Kidney tubule cell (primary cell): ENCODE measurements around the gene MYO18A.

Source experiments
- DNase-seq: peaks from one replicate; pipeline ENCODE4 v3.0.0-alpha.2; 2018; ENCODE audit warnings: low spot score

The MYO18A gene

DNA sequence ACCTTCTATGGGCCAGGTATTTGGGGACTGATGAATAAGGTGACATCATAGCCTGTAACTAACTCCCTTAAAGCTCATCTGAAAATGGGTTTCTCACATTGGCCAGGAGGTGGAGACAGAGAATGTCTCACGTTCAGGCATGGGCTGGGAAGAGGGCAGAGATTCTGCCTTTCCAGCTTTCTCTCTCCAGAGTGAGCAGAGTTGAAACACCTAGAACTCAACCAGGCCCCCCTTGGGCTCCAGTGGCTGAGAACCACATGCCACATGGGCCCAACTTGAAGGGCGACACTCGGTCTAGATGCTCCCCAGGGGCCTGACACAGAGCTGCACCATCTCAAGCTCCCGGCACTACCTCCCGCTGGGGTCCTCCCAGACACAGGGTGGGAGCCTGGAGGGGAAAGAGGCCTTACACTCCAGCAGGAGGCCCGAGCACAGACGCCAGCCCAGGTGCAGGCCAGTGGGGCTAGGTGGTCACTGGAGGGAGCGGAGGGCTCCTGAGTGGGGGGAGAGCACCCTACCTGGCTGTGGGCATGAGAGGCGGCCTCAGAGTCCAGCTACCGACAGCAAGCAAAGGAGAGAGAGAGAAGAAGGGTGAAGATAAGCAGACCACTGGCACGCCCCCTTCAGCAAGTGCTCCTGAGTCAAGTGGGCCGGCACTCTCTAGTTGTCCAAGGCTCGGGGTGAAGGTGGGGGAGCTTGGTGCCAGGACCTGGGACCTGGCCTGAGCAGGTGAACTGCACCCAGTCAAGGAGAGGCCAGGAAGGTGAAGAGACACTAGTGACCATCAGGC is 55.9 kb downstream of the MYO18A start:
- DNase-seq, result peak; percentile 80

DNA sequence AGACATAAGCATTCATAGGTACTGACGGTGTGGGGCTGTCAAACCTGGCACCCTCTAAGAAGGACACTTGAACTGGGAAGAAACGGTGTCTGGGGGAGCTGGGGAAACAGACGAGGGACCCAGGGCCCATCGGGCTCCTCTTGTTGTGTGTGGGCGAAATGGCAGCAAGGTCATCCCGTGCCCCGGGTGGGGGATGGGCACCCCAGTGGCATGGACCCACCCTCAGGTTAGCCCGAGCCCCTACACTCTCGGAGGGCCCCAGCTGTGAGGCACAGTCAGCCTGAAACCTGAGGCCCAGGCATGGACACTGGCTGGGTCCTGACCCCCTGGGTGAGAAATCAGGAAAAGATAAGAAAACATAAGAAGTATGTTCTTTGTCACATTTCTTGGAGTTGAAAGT is 57.1 kb downstream of the MYO18A start:
- no peak for DNase-seq

DNA sequence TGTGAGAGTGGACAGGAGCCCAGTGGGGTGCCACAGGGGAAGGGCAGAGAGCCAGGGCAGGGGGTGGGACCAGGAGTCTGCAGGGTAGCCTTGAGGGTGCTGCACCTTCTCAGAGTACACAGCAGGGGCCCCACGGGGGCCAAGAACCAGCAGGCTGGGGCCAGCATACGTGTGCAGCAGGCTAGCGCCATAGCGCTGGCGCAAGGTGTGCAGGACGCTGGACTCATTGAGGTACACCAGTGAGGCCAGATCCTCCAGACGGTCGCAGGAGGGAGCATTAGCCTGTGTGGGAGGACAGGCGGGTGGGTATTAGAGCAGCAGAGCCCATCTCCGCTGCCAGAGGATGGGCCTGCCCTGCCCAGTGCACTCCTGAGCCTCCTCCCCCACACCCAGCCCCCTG is 58.8 kb downstream of the MYO18A start:
- no peak for DNase-seq

DNA sequence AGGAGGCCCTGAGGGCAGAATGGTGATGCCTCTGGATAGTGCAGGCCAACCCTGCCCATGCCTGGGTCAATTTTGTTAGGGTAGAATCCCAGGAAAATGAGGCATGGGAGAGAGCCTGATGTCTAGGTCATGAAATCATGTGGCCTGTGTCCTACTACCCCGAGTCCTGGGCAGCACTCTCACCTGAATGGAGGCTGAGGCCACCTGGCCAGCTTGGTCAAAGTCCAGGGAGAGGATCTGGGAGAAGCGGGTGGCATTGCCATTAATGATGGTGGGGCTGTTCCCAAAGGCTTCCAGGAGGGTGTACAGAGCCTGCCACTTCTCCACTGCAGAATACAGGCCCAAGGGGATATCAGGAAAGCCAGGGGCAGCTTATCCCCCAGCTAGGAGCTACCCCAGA is 59.8 kb downstream of the MYO18A start:
- no peak for DNase-seq

DNA sequence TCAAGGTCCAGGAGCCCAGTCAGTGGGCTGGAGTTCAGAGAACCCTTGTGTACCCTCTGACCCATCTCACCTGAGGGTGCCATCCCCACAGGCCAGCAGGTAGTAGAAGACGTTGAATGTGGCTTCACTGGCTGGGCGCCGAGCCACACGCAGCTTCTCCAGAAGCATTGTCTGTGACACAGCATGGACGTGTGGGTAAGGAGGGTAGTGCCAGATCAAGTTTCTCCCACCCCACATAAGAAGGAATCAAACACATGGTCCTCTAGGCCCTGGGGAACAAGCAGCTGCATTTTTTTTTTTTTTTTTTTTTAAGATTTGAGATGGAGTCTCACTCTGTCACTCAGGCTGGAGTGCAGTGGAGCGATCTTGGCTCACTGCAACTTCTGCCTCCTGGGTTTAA is 60.9 kb downstream of the MYO18A start:
- no peak for DNase-seq

DNA sequence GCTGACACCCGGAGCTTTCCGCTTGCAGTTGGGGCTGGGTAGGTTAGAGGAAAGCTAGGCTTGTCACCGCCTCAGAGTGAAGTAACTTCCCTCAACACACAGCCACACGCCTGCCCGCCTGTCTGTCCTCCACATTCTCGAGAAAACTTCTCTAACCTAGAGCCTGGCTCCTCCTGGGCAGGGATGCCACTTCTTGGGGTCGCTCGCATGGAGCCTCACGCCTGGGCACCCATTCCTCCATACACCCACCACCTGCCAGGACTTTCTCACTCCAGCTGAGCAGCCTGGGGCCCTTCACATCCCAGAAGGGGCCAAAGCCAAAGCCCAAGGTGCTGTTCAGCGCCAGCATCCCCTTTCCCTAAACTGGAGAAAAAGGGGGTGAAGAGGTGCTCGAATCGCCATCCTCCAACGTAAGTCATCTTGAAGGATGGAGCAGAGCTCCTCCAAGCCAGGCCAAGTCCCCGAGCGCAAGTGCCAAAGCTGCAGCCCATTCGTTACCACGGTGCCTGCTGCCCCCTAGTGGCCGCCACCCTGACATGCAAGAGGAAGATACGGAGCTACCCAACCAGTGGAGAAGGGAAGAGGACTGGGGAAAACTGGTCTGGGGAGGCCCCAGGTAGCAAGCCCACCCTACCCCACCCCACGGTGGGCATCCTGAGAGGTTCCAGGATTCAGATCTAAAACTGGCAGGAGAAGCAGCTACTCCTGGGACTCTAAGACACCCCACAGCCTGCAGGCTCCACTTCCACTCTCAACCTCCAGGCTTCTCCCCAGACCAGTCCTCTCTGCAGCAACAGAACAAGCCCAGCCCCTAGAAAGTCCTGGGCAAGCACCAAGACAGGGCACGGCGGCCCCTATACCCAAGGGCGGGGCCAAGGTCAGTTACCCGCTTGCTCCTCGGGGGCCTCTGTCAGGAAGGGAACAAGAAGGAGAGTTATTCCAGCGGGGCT is 63.1 kb downstream of the MYO18A start:
- peak; percentile 68 for DNase-seq

DNA sequence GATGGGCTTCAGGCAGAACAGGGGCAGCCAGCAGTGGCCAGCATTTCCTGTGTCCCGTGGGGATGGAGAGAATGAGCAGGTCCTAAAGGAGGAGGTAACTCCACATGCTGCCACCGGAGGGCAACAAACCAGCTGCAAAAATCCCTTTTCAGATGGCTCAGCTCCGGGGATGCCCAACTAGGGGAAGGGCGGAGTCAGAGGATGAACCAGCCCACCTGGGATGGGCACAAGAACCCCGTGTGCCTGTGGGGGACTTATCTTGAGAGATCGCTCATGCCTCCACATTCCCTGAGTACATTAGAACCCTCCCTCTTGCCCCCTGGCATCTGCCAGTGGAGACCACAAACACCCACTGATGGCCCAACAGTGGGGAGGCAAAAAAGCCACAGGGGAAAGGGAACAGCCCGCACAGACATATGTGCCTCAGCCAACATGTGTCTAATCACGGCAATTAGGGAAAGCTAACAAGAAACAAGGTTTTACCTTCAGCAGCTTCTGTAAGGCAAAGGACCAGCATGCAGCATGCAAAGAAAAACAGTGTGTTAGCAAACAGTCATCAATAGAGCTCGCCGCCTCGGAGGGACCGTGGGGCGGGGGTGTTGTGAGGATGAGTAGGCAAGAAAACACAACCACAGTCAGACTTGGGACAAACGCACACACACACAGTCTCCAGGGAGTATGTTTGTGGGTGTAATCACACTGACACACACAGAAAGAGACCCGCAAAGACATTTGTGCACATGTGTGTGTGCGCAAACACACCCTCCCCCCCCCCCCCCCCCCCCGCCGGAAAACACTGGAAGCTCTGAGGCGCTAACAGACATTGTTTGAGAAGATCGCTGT is 64.0 kb downstream of the MYO18A start:
- DNase-seq, result peak; percentile 73

DNA sequence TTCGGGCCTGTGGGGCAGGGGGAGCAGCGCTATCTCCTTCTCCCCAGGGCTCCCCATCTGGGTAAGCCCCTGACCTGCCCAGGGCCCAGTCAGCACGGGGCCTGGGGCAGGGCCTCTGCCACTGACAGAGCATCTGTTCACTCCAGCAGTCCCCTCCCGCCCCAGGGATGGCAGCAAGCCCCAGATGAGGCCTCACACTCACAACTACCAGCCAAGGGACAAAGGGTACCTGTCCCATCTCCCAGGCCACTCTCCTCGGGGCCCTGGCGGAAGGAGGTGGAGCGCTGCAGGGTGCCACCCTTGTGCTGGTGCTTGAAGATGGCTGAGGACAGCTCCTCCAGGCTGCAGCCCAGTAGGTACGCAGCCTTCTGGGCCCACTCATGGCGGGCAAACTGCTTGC is 64.8 kb downstream of the MYO18A start:
- no peak for DNase-seq

DNA sequence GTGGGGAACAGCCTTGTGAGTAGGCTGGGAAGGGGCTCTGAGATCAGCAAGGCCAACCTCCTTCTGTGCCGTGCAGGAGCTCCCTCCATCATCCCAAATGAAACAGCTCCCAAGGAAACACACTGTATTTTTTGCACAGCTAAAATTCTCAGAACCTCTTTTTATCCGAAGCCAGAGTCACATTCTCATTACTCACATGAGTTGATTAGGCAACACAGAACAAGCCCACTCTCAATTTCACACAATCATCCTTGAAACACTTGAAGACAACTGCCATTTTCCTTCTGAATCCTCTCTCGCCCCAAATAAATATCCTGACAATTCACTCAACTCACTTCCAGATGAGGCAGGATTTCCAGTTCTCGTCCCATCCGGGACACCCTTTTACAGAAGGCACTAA is 66.1 kb downstream of the MYO18A start:
- no peak for DNase-seq

DNA sequence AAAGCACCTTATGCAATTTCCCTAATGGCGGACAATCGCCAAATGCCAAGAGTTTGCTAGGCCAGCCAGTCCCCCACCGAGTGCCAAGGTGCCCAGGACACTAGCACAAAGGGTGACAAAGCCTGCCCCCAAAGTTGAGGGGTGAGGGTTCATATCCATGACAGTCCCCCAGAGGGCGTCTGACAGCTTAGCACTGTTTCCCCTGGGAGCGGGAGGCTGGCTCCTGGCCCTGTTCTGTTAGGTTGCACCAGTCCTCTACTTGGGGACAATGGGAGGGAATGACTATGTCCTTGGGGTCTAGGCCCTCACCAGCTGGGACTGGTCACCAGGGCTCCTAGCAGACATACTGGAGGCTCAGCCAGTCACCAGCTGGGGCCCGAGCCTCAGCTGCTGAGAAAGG is 66.9 kb downstream of the MYO18A start:
- DNase-seq, result no peak

DNA sequence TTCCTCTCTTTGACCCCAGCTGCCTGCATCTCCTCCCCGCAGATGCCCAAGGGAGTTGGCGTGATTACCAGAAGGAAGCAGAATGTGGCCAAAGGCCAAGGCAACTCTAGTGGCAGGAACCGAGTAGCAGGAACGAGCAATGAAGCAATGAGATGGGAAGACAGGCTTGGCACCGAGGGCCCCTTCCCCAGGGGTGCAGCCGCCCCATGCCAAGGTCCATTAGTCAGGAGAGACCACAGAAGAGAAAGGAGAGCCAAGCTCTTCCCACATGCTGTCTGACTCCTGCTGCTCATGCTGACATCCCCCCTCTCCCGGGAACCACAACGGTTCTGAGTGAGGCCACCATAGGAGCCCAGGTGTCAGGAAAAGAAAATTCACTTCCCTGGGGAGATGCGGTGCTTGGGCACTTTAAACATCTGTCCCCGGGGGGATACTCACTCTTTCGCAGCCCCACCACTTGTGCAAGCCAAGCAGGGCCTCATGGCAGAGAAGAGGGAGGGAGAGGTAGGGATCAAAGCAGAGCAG is 67.4 kb downstream of the MYO18A start:
- DNase-seq, result peak; percentile 52

DNA sequence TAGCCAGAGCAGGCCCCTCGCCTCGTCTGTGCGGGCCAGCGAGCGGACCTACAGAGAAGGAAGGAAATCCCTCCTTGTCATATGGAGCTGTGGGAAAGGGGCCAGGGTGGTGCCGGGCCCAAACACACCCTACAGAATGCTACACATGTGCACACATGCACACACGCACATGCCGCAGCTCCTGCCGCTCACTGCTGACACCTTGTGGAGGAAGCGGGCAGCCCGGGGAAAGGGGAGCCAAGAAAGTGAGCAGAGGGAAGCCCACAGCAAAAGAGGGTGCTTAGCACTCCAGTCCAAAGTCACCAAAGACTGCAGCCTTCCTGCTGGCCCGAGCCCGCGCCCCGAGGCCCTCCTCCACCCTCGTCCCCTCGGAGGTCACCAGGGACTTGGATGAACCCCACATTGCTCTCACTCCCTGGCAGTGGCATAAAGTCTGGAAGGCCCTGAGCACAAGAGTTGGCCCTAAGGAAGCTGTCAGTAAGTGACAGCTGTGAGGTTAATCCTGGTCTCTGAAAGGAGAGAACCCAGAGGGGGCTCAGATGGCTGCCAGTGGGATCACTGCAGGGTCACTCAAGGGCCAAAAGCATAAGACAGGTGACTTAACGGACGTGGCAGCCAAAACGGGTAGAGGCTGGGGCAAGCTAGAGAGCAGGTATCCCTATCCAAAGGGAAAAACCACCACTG is 68.2 kb downstream of the MYO18A start:
- peak; percentile 66 for DNase-seq

DNA sequence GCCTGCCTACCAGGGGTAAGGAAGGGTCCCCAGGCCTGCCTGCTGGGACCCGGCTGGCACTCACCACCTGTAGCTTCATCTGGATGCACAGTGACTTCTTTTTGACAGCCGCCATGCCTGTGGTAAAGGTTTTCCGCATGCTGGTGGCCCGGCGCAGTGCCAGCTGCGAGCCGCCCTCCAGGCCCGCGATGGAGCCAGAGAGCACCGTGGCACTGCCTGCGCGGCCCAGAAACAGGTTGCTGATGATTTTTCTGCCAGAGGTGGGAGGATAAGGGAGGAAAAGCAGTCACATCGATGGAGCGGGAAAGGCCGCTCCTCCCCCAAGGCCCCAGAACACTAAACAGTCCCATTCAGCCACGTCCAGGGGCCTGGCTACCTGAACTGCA is 69.8 kb downstream of the MYO18A start:
- DNase-seq, result no peak

DNA sequence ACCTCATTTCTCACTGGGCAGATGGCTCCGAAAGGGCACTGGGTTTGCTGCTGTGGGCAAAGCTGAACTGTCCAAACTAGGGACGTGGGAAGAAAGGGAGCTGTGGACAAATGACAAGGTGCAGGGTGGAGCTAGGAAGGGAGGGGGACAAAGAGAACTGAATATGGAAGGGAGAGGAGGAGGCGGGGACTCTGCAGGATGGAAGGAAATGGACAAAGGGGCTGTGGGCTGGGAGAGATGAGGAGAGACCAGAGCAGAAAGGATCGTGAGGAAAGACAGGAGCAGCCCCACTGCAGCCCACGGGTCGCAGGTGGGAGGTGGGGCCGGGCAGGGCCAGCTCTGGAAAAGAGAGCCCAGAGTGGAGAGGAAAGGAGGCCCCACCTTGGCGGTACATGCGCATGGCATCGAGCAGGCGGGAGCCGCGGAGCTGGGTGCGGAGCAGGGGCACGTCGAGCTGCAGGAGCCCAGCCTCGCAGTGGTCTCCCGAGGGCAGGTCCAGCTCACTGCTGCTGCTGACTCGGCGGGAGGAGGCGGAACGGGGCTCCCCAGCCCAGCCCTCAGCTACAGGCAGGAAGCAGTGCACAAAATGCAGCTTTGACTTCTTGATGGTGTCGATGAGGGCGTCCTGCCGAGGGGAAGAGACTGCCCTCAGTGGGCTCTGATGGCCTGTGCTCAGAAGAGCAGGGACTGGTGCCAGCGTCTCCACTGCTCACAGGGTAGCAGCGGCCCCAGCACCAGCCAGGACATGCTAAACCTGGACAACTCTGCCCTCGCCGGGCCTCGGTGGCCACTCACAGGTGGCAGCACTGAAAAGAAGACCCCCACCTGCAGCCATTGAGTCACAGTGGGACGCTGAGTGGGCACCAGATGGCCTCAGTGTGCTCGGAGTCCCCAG is 70.5 kb downstream of the MYO18A start:
- DNase-seq, result no peak

DNA sequence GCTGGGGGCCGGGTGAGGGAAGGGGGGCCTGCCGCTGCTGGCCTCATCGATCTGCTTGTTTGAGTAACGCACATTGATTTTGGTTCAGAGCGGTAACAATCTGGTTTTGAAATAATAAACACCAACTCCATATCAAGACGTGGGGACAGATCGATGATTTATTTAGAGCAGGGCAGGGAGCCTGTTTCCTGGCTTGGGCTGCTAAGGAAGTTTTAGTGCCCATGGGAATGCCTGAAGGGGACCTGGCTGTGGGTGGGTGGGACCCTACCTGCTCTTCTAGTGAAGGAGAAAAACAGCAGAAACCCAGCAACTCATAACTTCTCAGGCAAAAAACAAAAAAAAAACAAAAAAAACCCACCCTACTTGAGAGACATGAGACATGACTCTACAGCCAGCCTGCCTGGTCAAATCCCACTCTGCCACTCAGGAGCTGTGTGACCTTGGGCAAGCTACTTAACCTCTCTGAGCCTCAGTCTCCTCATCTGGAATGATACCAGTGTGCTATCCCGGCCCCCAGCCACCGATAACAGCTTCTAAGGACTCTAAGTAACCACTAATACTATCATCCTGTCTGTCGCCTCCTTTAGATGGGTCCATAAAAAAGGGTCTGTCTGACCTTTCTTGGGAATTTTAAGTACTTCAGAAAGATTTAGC is 71.2 kb downstream of the MYO18A start:
- DNase-seq, result no peak

DNA sequence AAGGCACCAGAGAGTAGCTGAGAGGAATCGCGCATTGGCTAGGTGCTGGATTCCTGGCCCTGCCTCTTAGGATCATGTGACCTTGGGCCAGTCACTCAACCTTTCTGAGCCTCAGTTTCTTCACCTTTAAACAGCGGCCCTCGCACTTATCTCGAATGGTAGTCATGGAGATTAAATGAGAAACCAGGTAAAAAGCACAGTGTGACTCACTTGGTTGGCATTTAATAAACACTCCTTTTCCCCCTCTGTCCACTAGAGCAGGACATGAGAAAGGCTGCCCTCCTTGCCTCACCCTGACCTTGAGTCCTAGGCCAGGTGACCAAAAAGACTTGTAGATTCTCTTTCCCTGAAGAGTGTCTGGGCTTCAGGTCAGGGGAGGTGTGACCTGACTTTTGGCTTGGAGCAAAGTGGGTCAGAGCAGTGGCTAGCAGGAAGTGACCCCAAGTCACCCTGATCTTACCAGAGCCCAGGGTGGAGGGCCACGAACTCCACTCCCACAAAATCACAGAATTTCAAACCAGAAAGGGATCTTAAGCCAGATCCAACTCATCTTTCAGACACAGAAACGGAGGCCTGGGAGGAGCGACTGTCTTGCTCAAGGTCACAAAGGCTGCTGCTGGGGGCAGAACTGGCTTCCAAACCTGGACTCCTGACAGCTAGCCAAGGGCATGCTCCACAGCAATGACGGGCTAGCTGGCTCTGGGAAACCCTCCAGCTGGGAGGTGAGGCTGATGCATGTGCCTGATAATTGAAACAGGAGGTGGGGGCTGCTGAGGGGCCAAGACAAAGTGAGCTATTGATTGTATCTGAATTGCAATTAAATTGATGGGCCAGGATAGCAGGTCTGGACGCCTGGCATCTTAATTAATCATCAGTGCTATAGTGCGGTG is 72.0 kb downstream of the MYO18A start:
- peak; percentile 87 for DNase-seq

DNA sequence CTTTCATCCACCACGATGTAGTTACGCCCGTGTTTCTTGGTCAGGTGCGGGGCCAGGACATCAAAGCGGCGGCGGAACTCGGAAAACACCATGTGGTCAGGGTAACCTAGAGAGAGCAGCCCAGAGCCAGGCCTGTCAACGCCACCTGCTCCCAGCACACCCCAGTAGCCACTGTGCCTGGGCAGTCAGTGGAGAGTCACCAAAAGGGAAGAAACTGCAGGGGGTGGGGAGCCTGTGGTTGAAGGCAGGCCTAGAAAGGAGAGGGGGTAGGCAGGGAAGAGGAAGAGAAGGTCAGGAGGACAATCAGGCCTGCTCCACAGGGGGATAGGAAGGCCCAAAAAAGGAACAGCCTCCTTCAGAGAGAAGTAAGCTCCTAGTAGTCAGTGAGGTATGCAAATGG is 73.1 kb downstream of the MYO18A start:
- DNase-seq, result no peak

DNA sequence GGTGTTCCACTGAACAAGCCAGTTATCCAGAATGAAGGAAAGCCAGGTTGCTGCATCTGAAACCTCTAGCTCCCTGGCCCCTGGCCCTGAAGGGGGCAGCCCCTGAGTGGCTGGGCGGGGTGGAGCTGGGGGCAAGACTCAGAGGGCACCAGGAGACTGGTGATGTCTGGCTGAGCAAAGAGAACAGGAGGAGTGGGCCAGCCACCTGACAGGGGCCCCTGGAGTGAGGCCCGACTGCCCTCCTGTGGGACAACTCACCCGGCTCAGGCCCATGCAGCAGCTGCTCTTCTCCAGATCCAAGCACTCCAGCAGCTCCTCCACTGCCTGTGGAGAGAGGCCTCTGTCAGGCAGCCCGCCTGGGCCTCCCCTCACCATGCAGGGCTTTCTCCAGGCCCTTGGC is 76.9 kb downstream of the MYO18A start:
- no peak for DNase-seq

DNA sequence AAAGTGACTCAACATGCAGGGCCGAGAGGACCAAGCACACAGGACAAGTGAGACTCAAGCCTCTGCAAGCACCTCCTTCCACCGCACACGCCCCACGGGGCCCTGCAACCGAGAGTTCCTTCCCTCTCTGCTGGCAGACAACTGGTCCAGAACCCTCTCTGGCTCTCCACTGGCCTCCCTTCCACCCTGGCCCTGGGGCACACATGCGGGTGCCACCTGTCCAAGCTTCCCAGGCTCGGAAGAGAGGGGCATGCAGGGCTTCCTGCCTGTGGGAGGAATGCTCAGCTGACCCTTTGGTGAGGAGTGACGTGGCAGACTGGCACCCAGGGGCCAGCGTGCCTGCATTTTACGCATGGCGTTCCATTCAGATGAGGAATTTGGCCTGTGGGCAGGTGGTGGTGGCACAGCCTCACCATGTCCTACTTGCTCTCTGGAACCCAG is 77.4 kb downstream of the MYO18A start:
- DNase-seq, result peak; percentile 85
